NCI-H345 treated with DMSO at 0.1 percent for 48 hours (cell line): ENCODE results near the gene SNPH.
"Not testable (repeated sequence)": the region's sequence is repeated elsewhere in the genome, so short reads cannot be mapped to it uniquely, and the experiment has no call there.

Experiments
- DNase-seq: peaks from one replicate; lab custom pipeline; 2025; ENCODE audit not compliant: unreplicated experiment; lab: John Stamatoyannopoulos, UW

The SNPH gene

GRCh38 chr20:1336699-1337367 is 70.7 kb downstream of the SNPH start:
- DNase-seq: no peak

DNA sequence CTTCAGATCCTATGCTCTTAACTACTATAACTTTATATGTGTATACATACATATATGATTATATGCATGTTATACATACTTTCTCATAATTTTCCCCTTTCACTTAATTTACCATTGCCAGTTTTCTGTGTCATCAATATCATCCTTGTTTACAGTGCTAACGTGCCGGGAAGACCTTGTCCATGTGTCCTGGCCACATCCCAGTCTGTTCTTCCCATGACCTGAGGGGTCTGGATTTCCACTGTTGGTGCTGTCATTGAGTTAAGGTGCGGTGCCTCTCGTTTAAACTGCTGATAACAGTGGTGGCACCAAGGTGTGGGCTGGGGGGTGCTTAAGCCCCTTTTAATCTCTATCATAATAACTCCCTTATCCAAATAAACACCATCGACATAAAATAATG is 71.3 kb downstream of the SNPH start:
- no peak for DNase-seq

- no peak for DNase-seq
These were observed 72.0 kb downstream of the SNPH start for GRCh38 chr20:1338096-1338495.

DNA sequence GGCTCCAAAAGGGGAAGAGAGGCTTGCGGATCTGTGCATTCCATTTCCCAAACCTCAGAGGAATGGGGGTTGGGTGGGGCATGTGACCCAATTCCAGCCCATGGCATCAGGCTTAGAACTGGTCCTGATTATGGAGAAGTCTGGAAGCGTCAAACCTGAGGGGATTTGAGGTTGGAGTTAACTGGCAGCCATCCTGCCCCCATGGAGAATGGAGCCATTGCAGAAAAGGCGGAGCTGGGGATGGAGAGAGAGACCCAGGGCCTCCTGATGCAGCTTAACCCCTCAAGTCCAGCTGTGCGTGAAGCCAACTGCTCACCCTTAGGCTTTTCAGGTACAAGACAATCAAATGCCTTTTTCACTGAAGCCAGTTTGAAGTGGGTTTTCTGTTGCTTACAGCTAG is 72.7 kb downstream of the SNPH start:
- no peak for DNase-seq

DNA sequence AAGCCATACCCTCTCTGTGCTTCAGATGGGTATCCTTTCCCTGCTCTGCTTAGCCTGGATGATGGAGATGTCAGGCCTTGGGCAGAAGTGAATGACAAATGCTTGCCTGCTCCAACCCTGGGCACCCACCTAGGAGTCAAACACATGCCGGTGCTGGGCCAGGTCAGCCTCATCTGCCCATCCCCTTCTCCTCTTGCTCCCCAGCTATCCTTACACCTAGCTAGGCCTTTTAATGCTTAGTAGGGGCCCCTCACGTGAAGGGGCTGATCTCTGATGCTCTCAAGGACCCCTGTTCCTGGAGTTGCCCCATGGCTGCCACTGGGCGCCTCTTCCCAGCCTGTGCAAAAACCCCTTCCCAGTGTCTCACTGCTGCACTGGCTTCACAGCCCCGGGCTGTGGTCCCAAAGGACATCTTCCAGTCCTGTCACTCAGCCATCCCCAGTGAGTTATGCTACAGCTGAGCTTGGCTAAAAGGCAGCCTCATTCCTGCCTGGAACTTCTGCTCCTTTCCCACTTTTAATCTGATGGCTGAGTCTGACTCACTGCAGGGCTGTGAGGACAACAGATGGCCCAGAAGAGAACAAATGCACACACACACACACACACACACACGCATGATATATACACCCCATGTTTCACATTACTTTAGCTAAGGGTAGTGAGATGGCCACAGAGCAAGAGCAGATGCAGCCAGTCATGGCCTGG is 75.6 kb downstream of the SNPH start:
- no peak for DNase-seq

GRCh38 chr20:1343446-1344124 is 77.5 kb downstream of the SNPH start:
- DNase-seq: not testable (repeated sequence)

DNA sequence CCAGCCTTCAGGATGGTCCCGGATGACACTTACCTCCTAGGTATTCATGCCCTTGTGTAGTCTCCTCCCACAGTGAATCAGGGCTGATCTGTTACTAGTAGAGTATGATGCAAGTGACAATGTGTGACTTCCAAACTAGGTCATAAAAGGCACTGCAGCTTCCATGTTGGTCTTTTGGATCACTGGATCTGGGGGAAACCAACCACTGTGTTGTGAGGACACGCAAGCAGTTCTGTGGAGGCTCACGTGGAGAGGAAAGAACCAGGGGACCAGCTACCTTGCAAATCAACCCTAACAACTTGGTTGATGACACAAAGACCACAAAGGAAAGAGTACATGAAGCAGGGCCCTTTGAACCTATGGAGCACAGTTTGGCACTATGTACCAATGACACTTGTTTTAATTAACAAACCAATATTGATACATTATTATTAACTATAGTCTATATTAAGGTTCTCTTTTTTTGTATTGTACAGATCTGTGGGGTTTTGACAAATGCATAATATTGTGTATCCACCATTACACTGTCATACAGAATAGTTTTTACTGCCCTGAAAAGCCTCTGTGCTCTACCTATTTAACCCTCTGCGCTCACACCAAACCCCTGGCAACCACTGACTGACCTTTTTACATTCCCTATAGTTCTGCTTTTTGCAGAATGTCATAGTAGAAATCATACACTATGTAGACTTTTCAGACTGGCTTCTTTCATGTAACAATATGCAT is 79.1 kb downstream of the SNPH start:
- DNase-seq: no peak

- no peak for DNase-seq
These were observed 79.6 kb downstream of the SNPH start for GRCh38 chr20:1345756-1346093.

GRCh38 chr20:1346315-1346969 is 80.3 kb downstream of the SNPH start:
- no peak for DNase-seq

DNA sequence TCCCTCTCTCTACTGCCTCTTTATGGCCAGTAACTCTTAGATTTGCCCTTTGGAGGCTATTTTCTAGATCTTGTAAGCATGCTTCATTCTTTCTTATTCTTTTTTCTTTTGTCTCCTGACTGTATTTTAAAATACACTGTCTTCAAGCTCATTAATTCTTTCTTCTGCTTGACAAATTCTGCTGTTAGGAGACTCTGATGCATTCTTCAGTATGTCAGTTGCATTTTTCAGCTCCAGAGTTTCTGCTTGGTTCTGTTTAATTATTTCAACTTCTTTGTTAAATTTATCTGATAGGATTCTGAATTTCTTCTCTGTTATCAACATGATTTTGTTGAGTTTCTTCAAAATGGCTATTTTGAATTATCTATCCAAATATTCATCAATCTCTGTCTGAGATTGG is 87.9 kb downstream of the SNPH start:
- no peak for DNase-seq

DNA sequence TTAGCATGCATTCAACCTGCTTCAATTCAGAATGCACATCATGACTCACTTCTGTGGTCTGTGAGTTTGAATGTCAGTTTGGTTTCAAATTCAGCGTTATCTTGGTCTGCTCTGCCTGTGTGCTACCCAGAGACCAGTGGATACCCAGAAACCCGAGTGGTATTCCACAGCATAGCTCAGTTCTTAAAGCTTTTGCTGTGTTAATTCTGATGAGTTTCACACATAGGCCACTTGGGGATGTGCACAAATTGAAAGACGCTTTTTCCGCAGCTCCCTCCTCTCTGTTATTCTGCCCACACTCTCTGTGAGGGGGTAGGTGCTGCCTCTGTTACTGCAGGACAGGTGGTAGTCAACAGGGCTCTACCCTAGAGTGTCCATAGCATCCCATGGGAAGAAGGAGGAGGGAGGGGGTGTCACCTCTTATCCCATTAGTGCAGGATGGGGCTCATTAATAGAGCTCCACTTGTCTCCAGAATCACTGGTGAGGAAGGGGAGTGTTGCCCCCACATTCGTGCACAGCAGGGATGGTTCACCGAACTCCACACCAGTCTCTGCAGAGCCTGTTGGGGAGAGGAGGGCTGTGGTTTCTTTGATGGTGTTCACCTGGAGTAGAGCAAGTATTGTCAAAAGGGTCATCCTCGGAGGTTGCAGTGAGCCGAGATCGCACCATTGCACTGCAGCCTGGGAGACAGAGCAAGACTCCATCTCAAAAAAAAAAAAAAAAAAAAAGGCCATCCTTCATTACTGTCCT is 92.0 kb downstream of the SNPH start:
- no peak for DNase-seq
